Panc1 (cell line): ENCODE results near the gene NUB1. TPM values are rescaled to one million over a fixed set of nuclear protein-coding genes. Genes with fewer than 3 reads are reported as not detected.

ENCODE experiments used
- ATAC-seq: fragments of 200-7000 bp; cut with Tn5 transposase; 2 replicates; pipeline ENCODE4 v1.9.1; 2020; ENCODE audit warnings: mild to moderate bottlenecking, moderate library complexity
- BruUV-seq: library from RNA; stranded (reverse); fragments of 400-500 nt; replicated peaks from 2 replicates; lab custom pipeline; 2021; lab: Mats Ljungman, UMichigan
- CTCF ChIA-PET: fragments of 300-600 bp; sonication (Branson Sonifier 250); formaldehyde crosslinking; loops from one replicate; lab custom pipeline; 2022; ENCODE audit warnings: antibody characterized with exemption; lab: Charles Lee
- POLR2A ChIA-PET: fragments of 300-600 bp; sonication (Branson Sonifier 250); formaldehyde crosslinking; loops from one replicate; lab custom pipeline; 2022; ENCODE audit warnings: antibody characterized with exemption; lab: Charles Lee
- DNase-seq: peaks from one replicate; pipeline ENCODE4 v3.0.0-alpha.2; 2010; ENCODE audit warnings: low read depth, low spot score
- H3K27ac ChIP-seq: 2 replicates; pipeline ENCODE4 v1.5.1; 2011; ENCODE audit warnings: mild to moderate bottlenecking, low read length, inconsistent platforms
- H3K27me3 ChIP-seq: fragments of 200-500 bp; sonication (Bioruptor generic); 2 replicates; pipeline ENCODE4 v1.6.0; 2014; ENCODE audit warnings: low read length, inconsistent platforms; ENCODE audit not compliant: control insufficient read depth, insufficient read depth
- H3K36me3 ChIP-seq: fragments of 200-500 bp; sonication (Bioruptor generic); 2 replicates; pipeline ENCODE4 v1.5.1; 2014; ENCODE audit warnings: inconsistent platforms, mild to moderate bottlenecking, low read length, moderate library complexity; ENCODE audit not compliant: control insufficient read depth, insufficient read depth
- H3K4me1 ChIP-seq: 2 replicates; pipeline ENCODE4 v1.5.1; 2011; ENCODE audit warnings: inconsistent platforms, mild to moderate bottlenecking, low read length, moderate library complexity; ENCODE audit not compliant: control insufficient read depth, insufficient read depth
- H3K4me3 ChIP-seq, 2 experiments: 2 replicates each; pipeline ENCODE4 v1.5.1; 2011 to 2012; ENCODE audit warnings: low read depth in 2 of 2, low read length in 2 of 2, mild to moderate bottlenecking in 2 of 2, inconsistent platforms in 1 of 2, moderate library complexity in 1 of 2
- H3K9me3 ChIP-seq: fragments of 200-500 bp; sonication (Bioruptor generic); 2 replicates; pipeline ENCODE4 v1.5.1; 2014; ENCODE audit warnings: low read depth, mild to moderate bottlenecking, inconsistent platforms, low read length, moderate library complexity; ENCODE audit not compliant: control insufficient read depth, insufficient read depth
- POLR2AphosphoS5 ChIP-seq: IDR thresholded peaks from 2 replicates; pipeline ENCODE4 v1.6.1; 2012; ENCODE audit warnings: mild to moderate bottlenecking, low read depth, low read length, moderate library complexity
- REST ChIP-seq, 2 experiments: IDR thresholded peaks; 2 replicates each; pipeline ENCODE4 v1.6.1; 2011 to 2012; ENCODE audit warnings: low read depth in 2 of 2, control low read depth in 1 of 2, low read length in 1 of 2, mild to moderate bottlenecking in 1 of 2, moderate library complexity in 1 of 2; ENCODE audit not compliant: insufficient read depth in 1 of 2
- SIN3A ChIP-seq: IDR thresholded peaks from 2 replicates; pipeline ENCODE4 v1.6.1; 2012; ENCODE audit warnings: low read depth, mild to moderate bottlenecking, low read length, moderate library complexity, borderline replicate concordance; ENCODE audit not compliant: insufficient read depth
- TCF7L2 ChIP-seq: IDR thresholded peaks from 2 replicates; pipeline ENCODE4 v1.6.1; 2011; ENCODE audit warnings: mild to moderate bottlenecking, low read depth, low read length, inconsistent platforms
- in situ Hi-C: cut with HindIII; loops from 2 replicates; pipeline ENCODE4 v1.10.0; 2016; ENCODE audit warnings: low sequenced_read_pairs, low pct_unique_long_range_greater_than_20kb
- intact Hi-C: fragments of 100-400 bp; cut with micrococcal nuclease; formaldehyde crosslinking; loops from one replicate; pipeline ENCODE4 v1.10.0; 2022; ENCODE audit not compliant: unreplicated experiment
- total RNA-seq: library from RNA; stranded (reverse); gene quantifications from one replicate; pipeline ENCODE4 v1.2.1, GENCODE V29; 2021; ENCODE audit not compliant: unreplicated experiment
- TF ChIP-seq, protein P1 (sequence below): fragments of 450-650 bp; IDR thresholded peaks from 2 replicates; pipeline ENCODE4 v1.5.1; 2017; ENCODE audit warnings: mild to moderate bottlenecking

The NUB1 gene
- total RNA-seq, 1 experiment from 2014 or later: 50.5 TPM

GRCh38 chr7:151399305-151399601 lies 57.6 kb downstream of the NUB1 start:
- intact Hi-C loops (no loop called here), in situ Hi-C loops (no loop called here)
- BruUV-seq: no TSS peak
- Histone ChIP-seq H3K36me3 (no peaks in the 10 kb centered on the region), H3K4me3 (no peak overlapping the region), H3K27ac (no peak overlapping the region), H3K27me3 (no peaks in the 10 kb centered on the region), H3K4me1 (peaks cover 8% of the 10 kb centered on the region), H3K9me3 (no peaks in the 10 kb centered on the region)
- no peak for DNase-seq
- ChIA-PET POLR2A (interaction anchor here (0.5 kb wide), 1 partner anchor 319 kb away, joined by 9 read pairs; no protein-coding TSS in a partner anchor), CTCF (no interaction called here)
- no peak for TF ChIP-seq POLR2AphosphoS5
- TF ChIP-seq TCF7L2: no peak
- no peak for TF ChIP-seq SIN3A
- TF ChIP-seq, protein P1, sequence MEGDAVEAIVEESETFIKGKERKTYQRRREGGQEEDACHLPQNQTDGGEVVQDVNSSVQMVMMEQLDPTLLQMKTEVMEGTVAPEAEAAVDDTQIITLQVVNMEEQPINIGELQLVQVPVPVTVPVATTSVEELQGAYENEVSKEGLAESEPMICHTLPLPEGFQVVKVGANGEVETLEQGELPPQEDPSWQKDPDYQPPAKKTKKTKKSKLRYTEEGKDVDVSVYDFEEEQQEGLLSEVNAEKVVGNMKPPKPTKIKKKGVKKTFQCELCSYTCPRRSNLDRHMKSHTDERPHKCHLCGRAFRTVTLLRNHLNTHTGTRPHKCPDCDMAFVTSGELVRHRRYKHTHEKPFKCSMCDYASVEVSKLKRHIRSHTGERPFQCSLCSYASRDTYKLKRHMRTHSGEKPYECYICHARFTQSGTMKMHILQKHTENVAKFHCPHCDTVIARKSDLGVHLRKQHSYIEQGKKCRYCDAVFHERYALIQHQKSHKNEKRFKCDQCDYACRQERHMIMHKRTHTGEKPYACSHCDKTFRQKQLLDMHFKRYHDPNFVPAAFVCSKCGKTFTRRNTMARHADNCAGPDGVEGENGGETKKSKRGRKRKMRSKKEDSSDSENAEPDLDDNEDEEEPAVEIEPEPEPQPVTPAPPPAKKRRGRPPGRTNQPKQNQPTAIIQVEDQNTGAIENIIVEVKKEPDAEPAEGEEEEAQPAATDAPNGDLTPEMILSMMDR: no peak
- TF ChIP-seq REST (IDR thresholded peaks at IDR 0.05; ENCODE audit: insufficient read depth in 1 of 2, low read depth in 2 of 2, low read length in 1 of 2): no peak
- ATAC-seq: no peak

DNA sequence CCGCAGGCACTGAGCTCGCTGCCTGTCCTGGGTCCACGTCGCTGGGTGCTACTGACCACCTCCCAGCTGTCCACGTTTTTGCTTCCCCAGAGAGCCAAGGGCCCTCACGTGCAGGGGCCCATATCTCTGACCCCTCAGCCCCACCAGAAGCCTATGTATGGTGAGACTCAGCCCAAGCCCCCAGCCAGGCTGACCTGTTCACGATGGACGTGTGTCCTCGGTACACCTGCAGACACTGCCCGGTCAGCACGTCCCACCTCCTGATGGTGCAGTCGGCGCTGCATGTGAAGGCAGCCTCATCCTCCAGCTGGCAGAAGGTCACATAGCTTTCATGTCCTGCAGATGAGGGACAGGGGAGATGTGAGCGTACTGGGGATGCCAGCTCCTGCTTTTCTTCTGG lies 58.3 kb downstream of the NUB1 start:
- in situ Hi-C loops: no loop called here
- no peak for DNase-seq
- ChIA-PET POLR2A (no interaction called here), CTCF (no interaction called here)
- H3K9me3 ChIP-seq: no peaks in the 10 kb centered on the region
- H3K4me1 ChIP-seq: peaks cover 12% of the 10 kb centered on the region
- no peak overlapping the region for H3K4me3 ChIP-seq
- H3K27ac ChIP-seq: 0 out of 2 replicates have a peak overlapping the region, but pooled peaks have one; percentile 2
- intact Hi-C loops: no loop called here
- H3K27me3 ChIP-seq: no peaks in the 10 kb centered on the region
- no peak for TF ChIP-seq REST (IDR thresholded peaks at IDR 0.05; ENCODE audit: insufficient read depth in 1 of 2, low read depth in 2 of 2, low read length in 1 of 2)
- TF ChIP-seq TCF7L2: no peak
- TF ChIP-seq POLR2AphosphoS5: no peak
- no peak for TF ChIP-seq SIN3A
- TF ChIP-seq, protein P1: no peak
- no peaks in the 10 kb centered on the region for H3K36me3 ChIP-seq
- ATAC-seq: no peak
- BruUV-seq: no TSS peak
